Neural crest cell (in vitro differentiated cells): ENCODE results near the gene CREBRF. TPM values are rescaled to one million over a fixed set of nuclear protein-coding genes. Genes with fewer than 3 reads are reported as not detected.

Experiments
- DNase-seq: peaks from one replicate; pipeline ENCODE4 v3.0.0; 2021; ENCODE audit warnings: low read depth, mixed read lengths, low spot score
- H3K27ac Mint-ChIP-seq: one replicate; pipeline ENCODE4 v1.8.0; 2021; ENCODE audit warnings: mild to moderate bottlenecking, mixed read lengths; ENCODE audit not compliant: unreplicated experiment
- H3K27me3 Mint-ChIP-seq: 2 replicates; pipeline ENCODE4 v1.8.0; 2021; ENCODE audit warnings: low read depth, mild to moderate bottlenecking, mixed read lengths
- H3K36me3 Mint-ChIP-seq: 2 replicates; pipeline ENCODE4 v1.8.0; 2021; ENCODE audit warnings: low read depth, mild to moderate bottlenecking, mixed read lengths
- H3K4me1 Mint-ChIP-seq: 2 replicates; pipeline ENCODE4 v1.8.0; 2021; ENCODE audit warnings: mixed read lengths
- H3K4me3 Mint-ChIP-seq: one replicate; pipeline ENCODE4 v1.8.0; 2021; ENCODE audit warnings: mild to moderate bottlenecking, mixed read lengths
- H3K9me3 Mint-ChIP-seq: 2 replicates; pipeline ENCODE4 v1.8.0; 2021; ENCODE audit warnings: mixed read lengths
- long read RNA-seq: library from polyadenylated mRNA; unstranded; transcript quantifications from one replicate; pipeline ENCODE4 v2.0.0, GENCODE V29; 2020
- total RNA-seq: library from RNA; stranded (reverse); gene quantifications from 2 replicates; pipeline ENCODE4 v1.2.1, GENCODE V29; 2021
- TF ChIP-seq, protein P1 (sequence below): fragments of 200-600 bp; sonication (generic); conservative IDR thresholded peaks from 2 replicates; pipeline ENCODE4 v1.5.0; 2021; ENCODE audit warnings: antibody characterized with exemption, mild to moderate bottlenecking

Gene CREBRF, protein sequence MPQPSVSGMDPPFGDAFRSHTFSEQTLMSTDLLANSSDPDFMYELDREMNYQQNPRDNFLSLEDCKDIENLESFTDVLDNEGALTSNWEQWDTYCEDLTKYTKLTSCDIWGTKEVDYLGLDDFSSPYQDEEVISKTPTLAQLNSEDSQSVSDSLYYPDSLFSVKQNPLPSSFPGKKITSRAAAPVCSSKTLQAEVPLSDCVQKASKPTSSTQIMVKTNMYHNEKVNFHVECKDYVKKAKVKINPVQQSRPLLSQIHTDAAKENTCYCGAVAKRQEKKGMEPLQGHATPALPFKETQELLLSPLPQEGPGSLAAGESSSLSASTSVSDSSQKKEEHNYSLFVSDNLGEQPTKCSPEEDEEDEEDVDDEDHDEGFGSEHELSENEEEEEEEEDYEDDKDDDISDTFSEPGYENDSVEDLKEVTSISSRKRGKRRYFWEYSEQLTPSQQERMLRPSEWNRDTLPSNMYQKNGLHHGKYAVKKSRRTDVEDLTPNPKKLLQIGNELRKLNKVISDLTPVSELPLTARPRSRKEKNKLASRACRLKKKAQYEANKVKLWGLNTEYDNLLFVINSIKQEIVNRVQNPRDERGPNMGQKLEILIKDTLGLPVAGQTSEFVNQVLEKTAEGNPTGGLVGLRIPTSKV
- total RNA-seq, result 4.6 and 5.2 TPM in 2 replicates
- long read RNA-seq, partial matches to known transcripts, result 1 of 4 reads
- long read RNA-seq, other reads (novel, unspliced or antisense), result 3 of 4 reads

DNA sequence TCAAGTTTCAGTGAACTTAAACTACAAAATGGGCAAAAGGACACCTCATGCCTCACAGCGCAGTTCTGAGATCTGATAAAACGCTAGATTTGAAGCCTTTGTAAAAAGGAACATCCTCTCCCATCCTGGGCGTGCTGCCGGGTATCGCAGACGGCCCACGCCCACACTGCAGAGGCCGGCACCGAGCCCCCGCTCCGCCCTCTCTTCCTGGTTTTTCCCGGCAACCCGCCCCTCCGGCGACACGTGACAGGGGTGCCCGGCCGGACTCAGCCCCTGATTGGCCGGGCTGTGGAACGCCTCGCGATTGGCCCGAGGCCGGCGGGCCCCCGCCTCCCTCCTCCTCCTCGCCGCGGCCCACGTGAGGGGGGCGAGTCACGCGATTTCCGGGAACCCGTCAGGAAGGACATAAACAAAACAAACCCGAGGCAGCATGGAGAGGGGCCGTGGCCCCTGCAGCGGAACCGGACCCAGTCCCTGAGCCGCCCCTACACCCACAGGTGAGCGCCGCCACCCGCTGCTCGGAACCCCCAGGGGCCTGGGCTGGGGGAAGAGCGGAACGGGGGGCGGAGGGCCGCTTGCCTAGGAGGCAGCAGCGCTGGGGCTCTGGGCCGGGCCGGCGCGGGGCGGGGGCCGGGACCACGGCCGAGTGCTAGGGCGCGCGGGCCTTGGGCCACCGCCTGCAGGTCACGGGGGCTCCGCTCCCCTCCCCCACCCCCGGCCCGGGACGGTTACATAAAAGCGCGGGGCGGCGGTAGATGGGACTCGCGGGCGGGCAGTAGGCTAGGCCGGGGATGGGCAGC lies at the start of gene CREBRF:
CREBRF (plus strand) TSS at position 370 of the 800 bp plus-strand sequence. CDS start 24,424 bp downstream, outside the sequence.
- peak; percentile 96 for DNase-seq
- Mint-ChIP-seq H3K27me3 (peaks cover 21% of the 10 kb centered on the region), H3K9me3 (no peaks in the 10 kb centered on the region), H3K4me1 (peaks cover 22% of the 10 kb centered on the region), H3K4me3 (peak within 1 kb of the TSS; percentile 99), H3K36me3 (no peaks in the 10 kb centered on the region), H3K27ac (peak within 1 kb of the TSS; percentile 99)
- TF ChIP-seq, protein P1, sequence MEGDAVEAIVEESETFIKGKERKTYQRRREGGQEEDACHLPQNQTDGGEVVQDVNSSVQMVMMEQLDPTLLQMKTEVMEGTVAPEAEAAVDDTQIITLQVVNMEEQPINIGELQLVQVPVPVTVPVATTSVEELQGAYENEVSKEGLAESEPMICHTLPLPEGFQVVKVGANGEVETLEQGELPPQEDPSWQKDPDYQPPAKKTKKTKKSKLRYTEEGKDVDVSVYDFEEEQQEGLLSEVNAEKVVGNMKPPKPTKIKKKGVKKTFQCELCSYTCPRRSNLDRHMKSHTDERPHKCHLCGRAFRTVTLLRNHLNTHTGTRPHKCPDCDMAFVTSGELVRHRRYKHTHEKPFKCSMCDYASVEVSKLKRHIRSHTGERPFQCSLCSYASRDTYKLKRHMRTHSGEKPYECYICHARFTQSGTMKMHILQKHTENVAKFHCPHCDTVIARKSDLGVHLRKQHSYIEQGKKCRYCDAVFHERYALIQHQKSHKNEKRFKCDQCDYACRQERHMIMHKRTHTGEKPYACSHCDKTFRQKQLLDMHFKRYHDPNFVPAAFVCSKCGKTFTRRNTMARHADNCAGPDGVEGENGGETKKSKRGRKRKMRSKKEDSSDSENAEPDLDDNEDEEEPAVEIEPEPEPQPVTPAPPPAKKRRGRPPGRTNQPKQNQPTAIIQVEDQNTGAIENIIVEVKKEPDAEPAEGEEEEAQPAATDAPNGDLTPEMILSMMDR, result no peak

GRCh38 chr5:173010021-173010420 lies 46.1 kb upstream of the CREBRF start:
- TF ChIP-seq, protein P1, result no peak
- H3K36me3 Mint-ChIP-seq, result no peaks in the 10 kb centered on the region
- H3K9me3 Mint-ChIP-seq, result no peaks in the 10 kb centered on the region
- H3K4me1 Mint-ChIP-seq, result peaks cover 29% of the 10 kb centered on the region
- H3K4me3 Mint-ChIP-seq, result no peak overlapping the region
- DNase-seq, result no peak
- no peaks in the 10 kb centered on the region for H3K27me3 Mint-ChIP-seq
- no peak overlapping the region for H3K27ac Mint-ChIP-seq

DNA sequence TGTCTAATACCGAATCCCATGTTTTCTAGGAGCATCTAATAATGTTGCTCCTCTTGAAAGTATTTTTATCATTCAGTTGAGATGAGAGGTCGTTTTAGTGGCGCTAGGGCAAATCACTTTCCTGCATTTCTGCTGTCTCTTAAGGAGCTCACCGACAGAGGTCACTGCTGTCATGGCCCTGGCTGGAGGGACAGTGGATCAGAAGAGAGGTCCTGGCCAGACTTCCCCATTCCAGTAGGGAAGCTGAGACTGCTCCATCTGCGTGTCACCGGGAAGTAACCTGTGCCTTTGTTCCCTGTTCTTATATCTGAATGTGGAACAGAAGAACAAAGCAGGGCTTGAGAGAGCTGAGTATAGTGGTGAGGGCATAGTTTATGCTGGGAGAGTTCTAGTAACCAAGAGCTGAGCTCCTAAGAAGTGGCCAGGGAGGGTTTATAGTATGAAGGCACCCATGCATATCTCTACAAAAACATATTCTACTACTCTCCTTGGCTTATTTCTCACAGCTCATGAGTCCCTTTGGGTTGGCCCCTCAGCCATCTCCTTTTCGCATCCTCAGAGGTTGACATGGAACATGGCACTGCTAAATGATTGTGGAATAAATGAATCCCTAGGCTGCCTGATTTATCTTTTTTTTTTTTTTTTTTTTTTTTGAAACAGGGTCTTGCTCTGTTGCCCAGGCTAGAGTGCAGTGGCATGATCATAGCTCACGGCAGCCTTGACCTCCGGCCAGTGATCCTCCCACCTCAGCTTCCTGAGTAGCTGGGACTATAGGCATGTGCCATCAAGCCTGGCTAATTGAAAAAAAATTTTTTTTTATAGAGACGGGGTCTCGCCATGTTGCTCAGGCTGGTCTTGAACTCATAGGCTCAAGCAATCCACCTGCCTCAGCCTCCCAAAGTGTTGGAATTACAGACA lies 45.3 kb upstream of the CREBRF start:
- TF ChIP-seq, protein P1, result peak; percentile 48
- Mint-ChIP-seq H3K27ac (no peak overlapping the region), H3K27me3 (no peaks in the 10 kb centered on the region), H3K4me1 (peaks cover 29% of the 10 kb centered on the region), H3K4me3 (no peak overlapping the region), H3K36me3 (no peaks in the 10 kb centered on the region), H3K9me3 (no peaks in the 10 kb centered on the region)
- peak; percentile 24 for DNase-seq

DNA sequence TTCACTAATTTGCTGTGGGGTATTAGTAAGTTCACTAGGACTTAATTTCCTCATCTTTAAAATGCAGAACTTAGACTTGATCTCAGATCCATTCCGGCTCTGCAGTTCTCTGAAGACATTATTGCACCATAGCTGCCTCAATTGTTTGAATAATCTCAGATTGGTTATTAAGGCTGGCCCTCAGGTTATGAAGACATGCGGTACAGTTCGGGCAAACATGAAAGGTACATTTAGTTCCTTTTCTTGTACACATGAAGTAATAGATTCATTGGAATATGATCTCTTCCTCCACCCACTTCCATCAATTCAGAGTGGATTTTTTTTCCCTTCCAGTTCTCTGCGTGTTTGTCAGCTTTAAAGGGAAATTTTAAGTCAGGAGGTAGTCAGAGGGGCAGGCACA lies 44.6 kb upstream of the CREBRF start:
- Mint-ChIP-seq H3K4me3 (no peak overlapping the region), H3K27me3 (no peaks in the 10 kb centered on the region), H3K36me3 (no peaks in the 10 kb centered on the region), H3K4me1 (peaks cover 36% of the 10 kb centered on the region), H3K9me3 (no peaks in the 10 kb centered on the region), H3K27ac (no peak overlapping the region)
- DNase-seq, result no peak
- TF ChIP-seq, protein P1, result no peak
